T-cell (primary cell): ENCODE results near the gene CHD5. TPM values are rescaled to one million over a fixed set of nuclear protein-coding genes. Genes with fewer than 3 reads are reported as not detected.
A peak's percentile ranks its signal among the peaks of the same experiment; 100 is the strongest.

Experiments
- ATAC-seq, 4 experiments: fragments of 200-7000 bp in 3 of 4; fragments of 150-1000 bp in 1 of 4; cut with Tn5 transposase; replicated peaks in 1 of 4; 1 replicate in 3 of 4; 2 replicates in 1 of 4; pipeline ENCODE4 v1.10.0; 2021; ENCODE audit warnings: moderate library complexity in 3 of 4, mild to moderate bottlenecking in 2 of 4, moderate number of reproducible peaks in 1 of 4
- CTCF ChIA-PET, 2 donors: fragments of 300-600 bp; sonication (Branson Sonifier 250); formaldehyde crosslinking; loops; one replicate each; lab custom pipeline; 2022; ENCODE audit warnings: antibody characterized with exemption in 2 of 2; lab: Charles Lee
- POLR2A ChIA-PET, 2 donors: fragments of 300-600 bp; sonication (Branson Sonifier 250); formaldehyde crosslinking; loops; one replicate each; lab custom pipeline; 2022; ENCODE audit warnings: antibody characterized with exemption in 2 of 2; lab: Charles Lee
- DNase-seq, 35 experiments: peaks; one replicate each; pipeline versions ENCODE4 v3.0.0 to v3.0.0-alpha.2; 2013 to 2023
- H3K27ac ChIP-seq: one replicate; pipeline ENCODE4 v1.5.1; 2013; ENCODE audit warnings: low read length
- H3K27me3 ChIP-seq, 2 experiments: replicated peaks in 1 of 2; 1 replicate in 1 of 2; 2 replicates in 1 of 2; pipeline versions ENCODE4 v1.6.1 to v1.7.0; 2013; ENCODE audit warnings: low read length in 1 of 2, mixed read lengths in 1 of 2; ENCODE audit not compliant: control insufficient read depth in 2 of 2, insufficient read depth in 2 of 2; ENCODE audit errors: extremely low read depth in 1 of 2
- H3K36me3 ChIP-seq, 2 donors: 1 replicate in 1 of 2; 2 replicates in 1 of 2; pipeline versions ENCODE4 v1.6.1 to v1.7.0; 2013; ENCODE audit warnings: low read length in 1 of 2; ENCODE audit not compliant: control insufficient read depth in 2 of 2, insufficient read depth in 1 of 2; ENCODE audit errors: extremely low read depth in 1 of 2
- H3K4me1 ChIP-seq, 2 experiments: 1 replicate in 1 of 2; 2 replicates in 1 of 2; pipeline versions ENCODE4 v1.6.1 to v1.7.0; 2013; ENCODE audit warnings: low read length in 2 of 2, mixed read lengths in 1 of 2; ENCODE audit not compliant: insufficient read depth in 2 of 2, control insufficient read depth in 1 of 2; ENCODE audit errors: extremely low read depth in 1 of 2
- H3K4me3 ChIP-seq, 2 donors: 1 replicate in 1 of 2; 2 replicates in 1 of 2; pipeline versions ENCODE4 v1.5.1 to v1.7.0; 2013; ENCODE audit warnings: mild to moderate bottlenecking in 2 of 2, low read length in 1 of 2, moderate library complexity in 1 of 2; ENCODE audit not compliant: control insufficient read depth in 1 of 2; ENCODE audit errors: extremely low read depth in 1 of 2
- H3K9me3 ChIP-seq: 2 replicates; pipeline ENCODE4 v1.7.0; 2013
- H3K27ac Mint-ChIP-seq, 2 donors: one replicate each; pipeline ENCODE4 v1.8.0; 2020 to 2021; ENCODE audit warnings: mild to moderate bottlenecking in 2 of 2, mixed read lengths in 2 of 2
- H3K27me3 Mint-ChIP-seq, 2 donors: one replicate each; pipeline ENCODE4 v1.8.0; 2021 to 2022; ENCODE audit warnings: mixed read lengths in 2 of 2
- H3K36me3 Mint-ChIP-seq: one replicate; pipeline ENCODE4 v1.8.0; 2021; ENCODE audit warnings: mixed read lengths
- H3K4me1 Mint-ChIP-seq, 3 donors: one replicate each; pipeline ENCODE4 v1.8.0; 2020 to 2022; ENCODE audit warnings: mixed read lengths in 3 of 3, mild to moderate bottlenecking in 1 of 3
- H3K4me3 Mint-ChIP-seq, 3 donors: one replicate each; pipeline ENCODE4 v1.8.0; 2020 to 2022; ENCODE audit warnings: mild to moderate bottlenecking in 3 of 3, mixed read lengths in 3 of 3, moderate library complexity in 3 of 3
- H3K9me3 Mint-ChIP-seq, 3 donors: one replicate each; pipeline ENCODE4 v1.8.0; 2020 to 2022; ENCODE audit warnings: mixed read lengths in 3 of 3
- WGBS: methylation state at CpG from one replicate; pipeline ENCODE4 v1.1.5; 2013; ENCODE audit warnings: missing lambda C conversion rate; ENCODE audit not compliant: insufficient coverage; 5-methylcytosine and 5-hydroxymethylcytosine counted together
- total RNA-seq, 35 experiments: library from RNA in 6 of 35; stranded (reverse) in 6 of 35; fragments of 120-200 nt in 1 of 35; gene quantifications; one replicate each; pipeline versions ENCODE4 v1.2.1 to v1.2.4 and lab custom pipeline; 2013 to 2026

The CHD5 gene
- total RNA-seq, 5 donors from 2014 or later (not counting 1 experiment from before 2014, with no cell fraction given): 0.05 to 0.23 (median 0.16) TPM

GRCh38 chr1:6107409-6108356 is 72.4 kb downstream of the CHD5 start:
- no peak overlapping the region for H3K4me3 ChIP-seq
- POLR2A ChIA-PET: no interaction called here
- Mint-ChIP-seq H3K4me1 (no peaks in the 10 kb centered on the region), H3K27me3 (peaks cover 14 to 16% of the 10 kb centered on the region in 2 donors), H3K4me3 (no peak overlapping the region), H3K9me3 (no peaks in the 10 kb centered on the region), H3K36me3 (no peaks in the 10 kb centered on the region), H3K27ac (no peak overlapping the region)
- CTCF ChIA-PET: no interaction called here
- H3K27ac ChIP-seq: no peak overlapping the region
- ATAC-seq (no peak), DNase-seq (no peak)
- H3K36me3 ChIP-seq: no peaks in the 10 kb centered on the region
- H3K27me3 ChIP-seq: peaks cover 0 to 51% of the 10 kb centered on the region in 2 experiments
- 83% methylated on average over 7 of the region's 8 CpGs for WGBS
- H3K9me3 ChIP-seq: no peaks in the 10 kb centered on the region
- H3K4me1 ChIP-seq: no peaks in the 10 kb centered on the region

GRCh38 chr1:6106977-6107376 is 73.1 kb downstream of the CHD5 start:
- CTCF ChIA-PET: no interaction called here

DNA sequence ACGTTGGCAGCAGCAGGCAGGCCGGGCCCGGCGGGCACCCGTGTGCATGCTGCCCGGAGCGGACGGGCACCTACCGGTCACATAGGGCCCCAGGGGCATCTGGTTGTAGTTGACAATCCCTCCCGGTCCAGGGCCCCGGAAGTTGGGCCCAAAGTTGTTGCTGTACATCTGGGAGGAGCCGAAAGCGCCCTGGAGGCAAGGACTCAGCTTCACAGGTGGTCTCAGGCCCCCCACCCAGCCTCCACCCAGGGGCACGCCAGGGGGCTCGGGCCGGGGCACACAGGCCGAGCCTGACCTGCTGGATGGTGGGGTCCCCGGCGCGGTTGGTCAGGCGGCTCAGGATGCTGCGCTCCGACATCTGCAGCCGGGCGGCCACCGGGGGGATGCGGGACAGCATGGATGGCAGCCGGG is 73.8 kb downstream of the CHD5 start:
- POLR2A ChIA-PET: no interaction called here
- no peaks in the 10 kb centered on the region for H3K9me3 ChIP-seq
- H3K4me1 ChIP-seq: peaks cover 0 to 1% of the 10 kb centered on the region in 2 experiments
- Mint-ChIP-seq H3K4me3 (no peak overlapping the region), H3K4me1 (no peaks in the 10 kb centered on the region), H3K36me3 (no peaks in the 10 kb centered on the region), H3K27me3 (peaks cover 14 to 16% of the 10 kb centered on the region in 2 donors), H3K27ac (no peak overlapping the region), H3K9me3 (no peaks in the 10 kb centered on the region)
- H3K4me3 ChIP-seq: no peak overlapping the region
- H3K27me3 ChIP-seq: peaks cover 0 to 48% of the 10 kb centered on the region in 2 experiments
- no peak overlapping the region for H3K27ac ChIP-seq
- ATAC-seq (no peak), DNase-seq (no peak)
- H3K36me3 ChIP-seq: no peaks in the 10 kb centered on the region
- CTCF ChIA-PET: no interaction called here
- 88% methylated on average over 26 of the region's 28 CpGs for WGBS

More at GRCh38 chr1:6106977-6107376, 73.1 kb downstream of the CHD5 start:
- no peak overlapping the region for H3K27ac ChIP-seq
- no peaks in the 10 kb centered on the region for H3K4me1 ChIP-seq
- no peaks in the 10 kb centered on the region for H3K9me3 ChIP-seq
- Mint-ChIP-seq H3K4me1 (no peaks in the 10 kb centered on the region), H3K4me3 (no peak overlapping the region), H3K9me3 (no peaks in the 10 kb centered on the region), H3K27ac (no peak overlapping the region), H3K27me3 (peaks cover 14 to 16% of the 10 kb centered on the region in 2 donors), H3K36me3 (no peaks in the 10 kb centered on the region)
- WGBS: 95% methylated on average over 5 of the region's 6 CpGs
- ATAC-seq (no peak), DNase-seq (no peak)
- no peaks in the 10 kb centered on the region for H3K36me3 ChIP-seq
- no peak overlapping the region for H3K4me3 ChIP-seq
- POLR2A ChIA-PET: no interaction called here
- H3K27me3 ChIP-seq: peaks cover 0 to 50% of the 10 kb centered on the region in 2 experiments

GRCh38 chr1:6105763-6106162 is 74.4 kb downstream of the CHD5 start:
- POLR2A ChIA-PET: no interaction called here
- CTCF ChIA-PET: no interaction called here
- H3K4me3 Mint-ChIP-seq: no peak overlapping the region

GRCh38 chr1:6105218-6105679 is 74.9 kb downstream of the CHD5 start:
- no peak overlapping the region for H3K4me3 Mint-ChIP-seq
- H3K27ac Mint-ChIP-seq: peak overlapping the region in 1 of 2 donors; percentile 28
- 60% methylated on average over 9 of the region's 12 CpGs for WGBS
- no peaks in the 10 kb centered on the region for H3K36me3 Mint-ChIP-seq
- peaks cover 13 to 16% of the 10 kb centered on the region in 2 donors for H3K27me3 Mint-ChIP-seq
- Histone ChIP-seq H3K36me3 (no peaks in the 10 kb centered on the region), H3K4me1 (peaks cover 0 to 6% of the 10 kb centered on the region in 2 experiments), H3K27me3 (peaks cover 0 to 48% of the 10 kb centered on the region in 2 experiments), H3K27ac (no peak overlapping the region), H3K9me3 (no peaks in the 10 kb centered on the region), H3K4me3 (no peak overlapping the region)
- DNase-seq (no peak), ATAC-seq (no peak)
- H3K4me1 Mint-ChIP-seq: peaks cover 0 to 1% (median 0%) of the 10 kb centered on the region in 3 donors
- H3K9me3 Mint-ChIP-seq: no peaks in the 10 kb centered on the region
- CTCF ChIA-PET: no interaction called here
- POLR2A ChIA-PET: no interaction called here

More at GRCh38 chr1:6105763-6106162, 74.4 kb downstream of the CHD5 start:
- H3K36me3 ChIP-seq: no peaks in the 10 kb centered on the region
- 86% methylated on average over 6 of the region's 7 CpGs for WGBS
- Mint-ChIP-seq H3K9me3 (no peaks in the 10 kb centered on the region), H3K4me1 (peaks cover 0 to 1% (median 0%) of the 10 kb centered on the region in 3 donors), H3K27me3 (peaks cover 14 to 16% of the 10 kb centered on the region in 2 donors), H3K27ac (no peak overlapping the region), H3K36me3 (no peaks in the 10 kb centered on the region)
- H3K4me3 ChIP-seq: no peak overlapping the region
- ATAC-seq (no peak), DNase-seq (no peak)
- peaks cover 0 to 6% of the 10 kb centered on the region in 2 experiments for H3K4me1 ChIP-seq
- H3K27me3 ChIP-seq: peaks cover 0 to 48% of the 10 kb centered on the region in 2 experiments
- no peak overlapping the region for H3K27ac ChIP-seq
- H3K9me3 ChIP-seq: no peaks in the 10 kb centered on the region

GRCh38 chr1:6104631-6105030 is 75.5 kb downstream of the CHD5 start:
- H3K9me3 Mint-ChIP-seq: no peaks in the 10 kb centered on the region
- H3K9me3 ChIP-seq: no peaks in the 10 kb centered on the region
- H3K27me3 ChIP-seq: peaks cover 0 to 42% of the 10 kb centered on the region in 2 experiments
- peaks cover 12 to 16% of the 10 kb centered on the region in 2 donors for H3K27me3 Mint-ChIP-seq
- ATAC-seq (no peak), DNase-seq (no peak)
- ChIA-PET POLR2A (no interaction called here), CTCF (no interaction called here)
- H3K4me3 Mint-ChIP-seq: no peak overlapping the region
- H3K36me3 ChIP-seq: no peaks in the 10 kb centered on the region
- no peak overlapping the region for H3K4me3 ChIP-seq
- peaks cover 0 to 6% of the 10 kb centered on the region in 2 experiments for H3K4me1 ChIP-seq
- no peak overlapping the region for H3K27ac ChIP-seq
- H3K4me1 Mint-ChIP-seq: peaks cover 0 to 1% (median 0%) of the 10 kb centered on the region in 3 donors
- 90% methylated on average over 5 of the region's 9 CpGs for WGBS
- no peak overlapping the region for H3K27ac Mint-ChIP-seq
- no peaks in the 10 kb centered on the region for H3K36me3 Mint-ChIP-seq
